ENCODE results near the gene KCNQ1OT1.

The KCNQ1OT1 gene

GRCh38 chr11:2736577-2737225 is 36.9 kb upstream of the KCNQ1OT1 start:
- no peak for DNase-seq

- DNase-seq, result no peak
Measured at GRCh38 chr11:2735053-2735589, 35.3 kb upstream of the KCNQ1OT1 start.

- no peak for DNase-seq
Measured at GRCh38 chr11:2734181-2735052, 34.6 kb upstream of the KCNQ1OT1 start.

- DNase-seq, result no peak
Measured at GRCh38 chr11:2732940-2733628, 33.3 kb upstream of the KCNQ1OT1 start.

GRCh38 chr11:2732261-2732939 is 32.6 kb upstream of the KCNQ1OT1 start:
- DNase-seq, result no peak

- no peak for DNase-seq
Measured at GRCh38 chr11:2731130-2732125, 31.6 kb upstream of the KCNQ1OT1 start.

GRCh38 chr11:2730272-2731129 is 30.7 kb upstream of the KCNQ1OT1 start:
- DNase-seq, result no peak

GRCh38 chr11:2729841-2730240 is 30.0 kb upstream of the KCNQ1OT1 start:
- no peak for DNase-seq

- no peak for DNase-seq
Measured at GRCh38 chr11:2728663-2729332, 29.0 kb upstream of the KCNQ1OT1 start.

GRCh38 chr11:2728128-2728662 is 28.4 kb upstream of the KCNQ1OT1 start:
- DNase-seq, result no peak

- no peak for DNase-seq
Measured at GRCh38 chr11:2726964-2727363, 27.2 kb upstream of the KCNQ1OT1 start.

GRCh38 chr11:2725368-2726300 is 25.8 kb upstream of the KCNQ1OT1 start:
- no peak for DNase-seq

GRCh38 chr11:2724653-2725367 is 25.0 kb upstream of the KCNQ1OT1 start:
- DNase-seq, result no peak

GRCh38 chr11:2724104-2724503 is 24.3 kb upstream of the KCNQ1OT1 start:
- DNase-seq, result no peak

GRCh38 chr11:2722955-2723354 is 23.2 kb upstream of the KCNQ1OT1 start:
- DNase-seq, result no peak

GRCh38 chr11:2721210-2721916 is 21.6 kb upstream of the KCNQ1OT1 start:
- no peak for DNase-seq

Data from activated CD4-positive, alpha-beta T cell treated with anti-CD3 and anti-CD28 coated beads, Interleukin-2, Interleukin-6, amounts not matched to agents 100 ng/mL and 50 ng/mL, durations not matched to agents 16 hours and 8 hours (primary cell).